Ecto neural progenitor cell (in vitro differentiated cells): ENCODE data around the gene SDCCAG8.

ENCODE experiments used
- DNase-seq: peaks from one replicate; pipeline ENCODE4 v3.0.0-alpha.2; 2018; ENCODE audit warnings: low spot score

SDCCAG8 gene

GRCh38 chr1:243503155-243503554, 247.3 kb downstream of the SDCCAG8 start:
- no peak for DNase-seq

DNA sequence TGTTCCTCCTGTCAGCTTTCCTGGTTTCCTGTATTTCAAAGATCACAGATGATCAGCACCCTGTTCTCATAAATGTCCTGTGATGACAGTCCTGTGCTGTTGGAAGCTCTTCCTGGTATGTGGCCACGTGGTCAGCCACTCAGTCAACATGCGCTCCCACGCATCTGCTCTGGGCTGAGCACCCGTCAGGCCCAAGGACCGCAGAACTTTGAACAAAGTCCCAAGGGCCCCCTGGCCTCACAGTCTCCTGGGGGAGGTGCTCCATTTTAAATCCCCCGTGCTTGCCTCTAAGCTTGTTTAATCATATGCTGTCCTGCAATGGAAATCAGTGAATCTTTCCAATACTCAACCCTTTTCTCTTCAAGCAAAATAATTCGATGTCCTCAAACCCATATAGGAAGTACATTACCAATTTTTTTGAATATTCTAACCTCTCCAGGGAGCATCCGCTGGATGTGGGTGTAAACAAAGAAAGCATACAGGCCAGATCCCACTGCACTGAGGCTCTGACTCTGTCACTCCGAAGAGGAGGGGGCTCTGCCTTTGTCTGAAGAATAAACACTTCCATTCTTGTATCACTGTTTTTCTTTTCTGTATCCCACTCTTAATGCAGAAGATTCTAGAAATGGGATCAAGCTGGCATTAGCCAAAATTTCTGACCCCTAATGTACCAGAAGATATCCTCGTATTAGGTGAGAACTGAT, 250.3 kb downstream of the SDCCAG8 start:
- DNase-seq: no peak

GRCh38 chr1:243507001-243507671, 251.3 kb downstream of the SDCCAG8 start:
- DNase-seq: no peak

DNA sequence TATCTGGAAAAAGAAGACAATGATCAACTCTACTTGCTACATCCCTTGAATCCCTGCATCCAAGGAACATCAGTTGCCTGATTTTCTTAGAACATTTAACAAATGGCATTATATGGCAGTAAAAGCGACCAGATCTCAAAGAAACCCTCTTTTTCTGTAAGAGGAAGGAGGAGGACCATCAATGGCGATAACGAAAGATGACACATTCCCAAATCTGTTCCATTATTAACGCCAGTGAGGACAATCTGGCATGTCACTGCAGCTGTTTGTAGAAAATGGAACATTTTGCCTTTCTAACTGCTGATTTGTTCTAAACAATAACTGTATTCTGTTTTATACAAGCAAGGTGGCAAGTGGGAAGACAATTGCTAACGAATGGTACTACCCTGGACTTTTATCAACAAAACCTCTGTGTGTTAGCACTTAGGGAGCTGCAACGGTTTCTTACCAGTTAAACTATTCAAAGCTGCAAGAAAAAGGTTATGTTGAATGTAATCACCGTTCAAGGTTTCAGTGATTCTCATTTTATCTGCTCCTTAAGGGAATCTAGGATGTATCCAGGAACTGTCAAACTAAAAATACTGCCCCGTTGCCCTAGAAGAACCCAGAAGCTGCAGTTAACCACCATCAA, 251.9 kb downstream of the SDCCAG8 start:
- DNase-seq: no peak

DNA sequence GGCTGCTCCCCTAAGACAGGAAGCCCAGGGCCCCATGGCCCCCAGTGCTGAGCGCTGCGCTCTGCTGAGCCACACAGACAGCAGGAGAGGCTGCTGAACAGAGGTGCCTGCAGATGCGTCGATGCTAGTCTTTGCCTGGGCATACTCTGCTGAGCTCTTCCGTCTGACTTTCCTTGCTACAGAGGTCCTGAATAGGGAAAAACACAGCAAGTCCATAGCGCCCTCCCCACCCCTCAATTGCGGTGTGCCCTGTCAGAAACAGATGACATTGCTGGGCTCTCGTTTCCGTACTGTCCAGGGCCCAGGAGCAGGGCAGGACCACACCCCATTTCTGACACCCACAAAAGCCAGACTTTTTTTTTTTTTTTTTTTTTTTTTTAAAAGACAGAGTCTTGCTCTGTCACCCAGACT, 252.5 kb downstream of the SDCCAG8 start:
- DNase-seq: no peak

- DNase-seq: no peak
These were observed 253.1 kb downstream of the SDCCAG8 start for GRCh38 chr1:243508943-243509342.

DNA sequence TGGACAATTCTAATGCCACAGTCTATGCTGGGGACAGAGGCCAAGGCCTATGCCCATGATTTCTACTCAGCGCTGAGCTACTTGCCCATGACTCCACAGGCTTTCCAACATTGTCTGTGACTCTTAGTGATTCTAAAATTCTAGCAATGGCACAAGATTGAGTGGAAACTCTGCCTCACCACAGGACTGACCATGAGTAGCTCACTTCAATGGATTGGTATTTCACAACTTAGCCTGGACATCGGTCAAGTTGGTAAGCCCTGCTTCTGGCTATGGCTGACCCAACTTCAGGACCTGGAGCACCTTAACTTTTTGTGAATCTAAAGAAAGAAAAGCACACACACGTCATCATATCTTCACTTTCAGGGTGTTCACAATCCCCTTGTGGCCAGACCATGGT, 255.1 kb downstream of the SDCCAG8 start:
- no peak for DNase-seq

- DNase-seq: no peak
These were observed 258.1 kb downstream of the SDCCAG8 start for GRCh38 chr1:243513726-243514491.

DNA sequence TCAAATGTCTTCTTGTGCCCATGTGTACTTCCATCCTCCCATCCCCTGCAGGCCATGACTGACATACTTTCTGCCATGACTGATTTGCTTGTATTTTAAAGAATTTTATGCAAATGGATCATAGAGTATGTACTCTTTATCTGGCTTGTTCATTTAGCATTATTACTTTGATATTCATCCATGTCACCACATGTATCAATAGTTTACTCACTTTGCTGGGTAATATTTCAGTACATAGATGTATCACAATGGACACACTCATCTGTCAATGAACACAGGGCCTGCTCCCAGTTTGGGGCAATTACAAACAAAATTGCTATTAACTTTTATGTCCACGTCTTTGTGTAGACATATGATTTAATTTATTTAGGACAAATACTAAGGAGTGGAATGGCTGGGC, 259.1 kb downstream of the SDCCAG8 start:
- DNase-seq: no peak

- DNase-seq: no peak
These were observed 265.0 kb downstream of the SDCCAG8 start for GRCh38 chr1:243520831-243521230.

DNA sequence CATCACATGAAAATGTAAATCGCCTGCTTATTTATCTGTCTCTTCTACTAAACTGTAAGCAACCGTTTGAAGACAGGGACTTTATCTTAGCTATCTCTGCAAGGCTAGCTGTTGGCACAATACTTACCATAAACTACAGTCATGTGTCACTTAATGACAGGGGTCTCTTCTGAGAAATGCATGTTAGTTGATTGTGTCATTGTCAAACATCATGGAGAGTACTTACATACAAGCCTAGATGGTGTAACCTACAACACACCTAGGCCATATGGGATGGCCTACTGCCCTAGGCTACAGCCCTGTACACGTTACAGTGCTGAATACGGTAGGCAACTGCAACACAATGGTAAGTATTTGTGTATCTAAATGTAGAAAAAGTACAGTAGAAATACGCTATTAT, 267.9 kb downstream of the SDCCAG8 start:
- no peak for DNase-seq

DNA sequence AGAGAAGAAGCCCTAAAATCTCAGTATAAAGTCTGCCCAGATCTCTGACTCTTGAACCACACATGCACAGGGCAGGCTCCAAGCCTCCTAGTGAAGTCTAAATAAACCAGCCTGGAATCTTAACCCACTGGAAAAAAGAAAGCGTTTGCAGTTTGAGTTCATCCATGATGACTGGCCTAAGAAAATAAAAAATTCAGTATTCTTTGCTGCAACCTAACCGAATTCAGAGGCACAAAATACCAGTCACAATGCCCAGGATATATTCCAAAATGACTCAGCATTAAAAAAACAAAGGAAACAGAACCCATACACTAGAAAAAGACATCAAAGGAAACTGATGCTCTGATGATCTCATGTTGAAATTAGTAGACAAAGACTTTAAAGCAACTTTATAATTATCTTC, 269.2 kb downstream of the SDCCAG8 start:
- no peak for DNase-seq

- no peak for DNase-seq
These were observed 270.3 kb downstream of the SDCCAG8 start for GRCh38 chr1:243526180-243526579.

GRCh38 chr1:243528459-243529121, 272.7 kb downstream of the SDCCAG8 start:
- DNase-seq: no peak

- no peak for DNase-seq
These were observed 273.7 kb downstream of the SDCCAG8 start for GRCh38 chr1:243529512-243529911.

DNA sequence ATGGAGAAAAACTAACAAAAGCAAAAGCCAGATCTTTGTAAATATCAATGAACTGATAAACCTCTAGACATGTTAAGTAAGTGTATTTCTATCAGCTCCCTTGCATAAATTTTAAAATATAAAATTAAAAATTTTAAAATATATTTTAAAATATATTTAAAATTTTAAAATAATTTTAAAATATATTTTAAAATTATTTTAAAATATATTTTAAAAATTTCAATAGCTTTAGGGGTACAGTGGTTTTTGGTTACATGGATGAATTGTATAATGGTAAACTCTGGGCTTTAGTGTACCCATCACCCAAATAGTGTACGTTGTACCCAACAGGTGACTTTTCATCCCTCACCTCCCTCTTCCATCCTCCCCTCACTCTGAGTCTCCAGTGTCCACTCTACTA, 279.2 kb downstream of the SDCCAG8 start:
- no peak for DNase-seq

DNA sequence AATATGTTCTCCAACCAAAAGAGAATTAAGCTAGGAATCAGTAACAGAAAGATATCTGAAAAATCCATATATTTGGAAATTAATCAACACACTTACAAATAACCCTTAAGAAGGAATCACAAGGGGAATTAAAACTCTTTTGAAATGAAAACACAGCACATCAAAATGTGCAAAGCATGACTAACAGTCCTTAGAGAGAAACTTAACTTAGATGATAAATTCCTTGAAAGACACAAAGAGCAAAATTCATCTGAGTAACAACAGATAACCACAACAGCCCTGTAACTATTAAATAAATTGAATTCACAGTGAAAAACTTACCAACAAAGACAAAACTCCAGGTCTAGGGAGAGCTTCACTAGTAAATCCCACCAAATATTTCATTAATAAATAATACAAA, 283.8 kb downstream of the SDCCAG8 start:
- no peak for DNase-seq

DNA sequence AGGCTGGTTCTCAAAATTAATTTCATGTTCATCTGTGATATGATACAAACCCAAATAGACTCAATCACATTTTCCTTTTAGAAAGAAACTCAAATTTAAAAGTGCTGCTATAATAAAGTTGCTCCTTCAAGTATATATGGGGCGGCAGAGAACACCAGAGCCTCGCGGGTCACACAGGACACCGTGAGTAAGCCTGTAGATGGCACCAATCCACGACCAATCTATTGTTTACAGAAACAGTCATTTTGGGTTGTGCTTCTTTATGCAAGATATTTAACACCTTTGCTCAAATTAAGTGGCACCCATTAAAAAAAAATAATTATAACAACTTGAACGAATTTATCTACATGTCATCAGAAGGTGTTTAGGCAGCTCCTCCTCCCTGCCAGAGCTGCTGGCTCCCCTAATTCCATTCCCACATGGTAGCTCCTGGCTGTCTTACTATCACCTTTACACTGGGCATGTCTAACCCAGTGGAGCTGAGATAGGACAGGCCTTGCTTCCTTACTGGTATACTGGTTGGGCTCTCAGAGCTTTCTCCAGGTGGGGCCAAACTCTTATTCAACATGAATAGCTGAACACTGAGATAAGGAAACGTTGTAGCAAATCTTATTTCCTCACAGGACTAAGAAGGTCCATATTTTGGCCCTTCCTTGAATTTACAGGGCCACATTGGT, 287.0 kb downstream of the SDCCAG8 start:
- no peak for DNase-seq

- DNase-seq: no peak
These were observed 287.7 kb downstream of the SDCCAG8 start for GRCh38 chr1:243543501-243543900.

DNA sequence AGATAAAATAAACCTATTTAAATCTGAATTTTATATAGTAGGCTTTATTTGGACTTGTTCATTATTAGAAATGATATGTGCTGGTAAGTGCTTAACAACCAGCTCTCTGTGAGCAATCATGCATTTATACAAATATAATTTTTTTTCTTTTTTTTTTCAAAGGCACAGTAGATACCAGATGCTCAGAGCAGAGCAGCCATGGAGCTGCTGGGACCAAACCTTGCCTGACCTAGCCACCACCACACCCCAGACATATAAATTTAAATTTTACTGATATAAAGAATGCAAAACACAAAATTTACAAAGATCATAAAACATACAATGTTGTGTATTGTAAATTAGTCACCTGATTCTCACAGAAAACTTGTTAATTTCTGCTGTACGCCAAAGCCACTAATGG, 290.6 kb downstream of the SDCCAG8 start:
- no peak for DNase-seq

- no peak for DNase-seq
These were observed 292.1 kb downstream of the SDCCAG8 start for GRCh38 chr1:243547891-243548290.

GRCh38 chr1:243548516-243548915, 292.7 kb downstream of the SDCCAG8 start:
- DNase-seq: no peak
